GM23338 (cell line): ENCODE data around the gene SNX30. TPM values are rescaled to one million over a fixed set of nuclear protein-coding genes. Genes with fewer than 3 reads are reported as not detected.

Experiments used
- ATAC-seq: fragments of 200-7000 bp; cut with Tn5 transposase; 3 replicates; pipeline ENCODE4 v1.9.1; 2020
- DNase-seq: peaks from one replicate; pipeline ENCODE4 v3.0.0-alpha.2; 2015; ENCODE audit warnings: low spot score
- H2AFZ ChIP-seq: fragments of 200-600 bp; sonication (generic); 2 replicates; pipeline ENCODE4 v1.8.0; 2016; ENCODE audit warnings: antibody characterized with exemption, mild to moderate bottlenecking, moderate library complexity
- H3F3A ChIP-seq: fragments of 200-600 bp; sonication (generic); replicated peaks from 2 replicates; pipeline ENCODE4 v1.8.0; 2017; ENCODE audit warnings: antibody characterized with exemption, mixed run types, low read depth
- H3K27ac ChIP-seq: fragments of 200-600 bp; sonication (generic); 2 replicates; pipeline ENCODE4 v1.6.1; 2016; ENCODE audit warnings: low read depth
- H3K27me3 ChIP-seq: fragments of 200-600 bp; sonication (generic); 2 replicates; pipeline ENCODE4 v1.8.0; 2016; ENCODE audit warnings: mild to moderate bottlenecking, mixed run types, moderate library complexity; ENCODE audit not compliant: insufficient read depth
- H3K36me3 ChIP-seq: fragments of 200-600 bp; sonication (generic); 2 replicates; pipeline ENCODE4 v1.8.0; 2016; ENCODE audit warnings: mild to moderate bottlenecking; ENCODE audit not compliant: insufficient read depth
- H3K4me1 ChIP-seq: fragments of 200-600 bp; sonication (generic); 2 replicates; pipeline ENCODE4 v1.8.0; 2016; ENCODE audit warnings: mild to moderate bottlenecking, moderate library complexity; ENCODE audit not compliant: insufficient read depth
- H3K4me2 ChIP-seq: fragments of 200-600 bp; sonication (generic); 2 replicates; pipeline ENCODE4 v1.7.1; 2017; ENCODE audit warnings: mixed run types
- H3K4me3 ChIP-seq: fragments of 200-600 bp; sonication (generic); 2 replicates; pipeline ENCODE4 v1.6.1; 2016; ENCODE audit warnings: mixed run types
- H3K79me2 ChIP-seq: fragments of 200-600 bp; sonication (generic); replicated peaks from 2 replicates; pipeline ENCODE4 v1.8.0; 2017; ENCODE audit warnings: mild to moderate bottlenecking; ENCODE audit not compliant: insufficient read depth
- H3K9me2 ChIP-seq: fragments of 200-600 bp; sonication (generic); 2 replicates; pipeline ENCODE4 v1.8.0; 2017; ENCODE audit not compliant: insufficient read depth
- H4K20me1 ChIP-seq: fragments of 200-600 bp; sonication (generic); replicated peaks from 2 replicates; pipeline ENCODE4 v1.8.0; 2017; ENCODE audit warnings: mild to moderate bottlenecking; ENCODE audit not compliant: insufficient read depth
- H3K27ac Mint-ChIP-seq: 2 replicates; pipeline ENCODE4 v1.8.0; 2020; ENCODE audit warnings: inconsistent platforms, mild to moderate bottlenecking, moderate library complexity, mixed read lengths
- H3K27me3 Mint-ChIP-seq: 3 replicates; pipeline ENCODE4 v1.8.0; 2022; ENCODE audit warnings: low read depth, mild to moderate bottlenecking, moderate library complexity, mixed read lengths, inconsistent platforms; ENCODE audit not compliant: insufficient read depth, poor library complexity
- H3K36me3 Mint-ChIP-seq: 3 replicates; pipeline ENCODE4 v1.8.0; 2021; ENCODE audit warnings: low read depth, mild to moderate bottlenecking, inconsistent platforms, moderate library complexity, mixed read lengths
- H3K4me1 Mint-ChIP-seq: 3 replicates; pipeline ENCODE4 v1.8.0; 2020; ENCODE audit warnings: mild to moderate bottlenecking, inconsistent platforms, mixed read lengths
- H3K4me3 Mint-ChIP-seq: 3 replicates; pipeline ENCODE4 v1.8.0; 2021; ENCODE audit warnings: moderate library complexity, mild to moderate bottlenecking, inconsistent platforms, mixed read lengths
- H3K9me3 Mint-ChIP-seq: 3 replicates; pipeline ENCODE4 v1.8.0; 2020; ENCODE audit warnings: moderate library complexity, mild to moderate bottlenecking, inconsistent platforms, mixed read lengths
- CREB1 ChIP-seq: fragments of 250-450 bp; sonication (Bioruptor Pico); IDR thresholded peaks from 2 replicates; pipeline ENCODE4 v1.5.0; 2020; ENCODE audit warnings: low read depth, mild to moderate bottlenecking, moderate library complexity
- EZH2 ChIP-seq: fragments of 200-600 bp; sonication (generic); IDR thresholded peaks from one replicate; pipeline ENCODE4 v1.8.0; 2017; ENCODE audit warnings: antibody characterized with exemption, mild to moderate bottlenecking, low read depth; ENCODE audit not compliant: unreplicated experiment
- ZNF331 ChIP-seq: fragments of 250-450 bp; sonication (Bioruptor Pico); IDR thresholded peaks from 2 replicates; pipeline ENCODE4 v1.5.0; 2020; ENCODE audit warnings: low read depth, mild to moderate bottlenecking, moderate library complexity
- polyA plus RNA-seq: library from polyadenylated mRNA; unstranded; fragments of >200 nt; fragmentation: Nextera tagmentation; extraction: Ambion mirVana; gene quantifications from 2 replicates; pipeline ENCODE4 v1.2.1, GENCODE V29; 2016
- total RNA-seq: library from RNA; depleted of rRNA; stranded (reverse); fragments of >200 nt; shearing (Covaris generic); gene quantifications from 2 replicates; pipeline ENCODE4 v1.2.3, GENCODE V29; 2014
- TF ChIP-seq, protein P1 (sequence below), 2 experiments: fragments of 200-600 bp in 1 of 2; sonication (generic) in 1 of 2; conservative IDR thresholded peaks; 2 replicates each; pipeline versions ENCODE4 v1.5.1 to v1.6.1; 2016 to 2017; ENCODE audit warnings: antibody characterized with exemption in 2 of 2, low read depth in 2 of 2, mild to moderate bottlenecking in 2 of 2, moderate library complexity in 1 of 2
- TF ChIP-seq, protein P2 (sequence below): IDR thresholded peaks from one replicate; pipeline ENCODE4 v1.6.1; 2018; ENCODE audit warnings: antibody characterized with exemption; ENCODE audit not compliant: unreplicated experiment

SNX30 gene
- total and polyA plus RNA-seq, 2 experiments from 2014 or later, result 2.1 to 17.8 TPM

- Histone ChIP-seq H3K27ac (no peak overlapping the region), H3K79me2 (no peaks in the 10 kb centered on the region), H4K20me1 (no peaks in the 10 kb centered on the region), H3K36me3 (no peaks in the 10 kb centered on the region), H3F3A (no peaks in the 10 kb centered on the region), H2AFZ (no peak overlapping the region), H3K4me2 (no peak overlapping the region), H3K9me2 (0 out of 2 replicates have a peak, but pooled peaks cover 4% of the 10 kb centered on the region), H3K27me3 (peaks cover 34% of the 10 kb centered on the region), H3K4me1 (no peaks in the 10 kb centered on the region), H3K4me3 (no peak overlapping the region)
- ATAC-seq (peak; percentile 66), DNase-seq (peak; percentile 87)
- Mint-ChIP-seq H3K4me3 (no peak overlapping the region), H3K36me3 (no peaks in the 10 kb centered on the region), H3K27ac (no peak overlapping the region), H3K9me3 (no peaks in the 10 kb centered on the region), H3K4me1 (peaks cover 8% of the 10 kb centered on the region; the same call in 2 of the 3 replicates), H3K27me3 (peaks cover 33% of the 10 kb centered on the region)
- TF ChIP-seq, protein P1, sequence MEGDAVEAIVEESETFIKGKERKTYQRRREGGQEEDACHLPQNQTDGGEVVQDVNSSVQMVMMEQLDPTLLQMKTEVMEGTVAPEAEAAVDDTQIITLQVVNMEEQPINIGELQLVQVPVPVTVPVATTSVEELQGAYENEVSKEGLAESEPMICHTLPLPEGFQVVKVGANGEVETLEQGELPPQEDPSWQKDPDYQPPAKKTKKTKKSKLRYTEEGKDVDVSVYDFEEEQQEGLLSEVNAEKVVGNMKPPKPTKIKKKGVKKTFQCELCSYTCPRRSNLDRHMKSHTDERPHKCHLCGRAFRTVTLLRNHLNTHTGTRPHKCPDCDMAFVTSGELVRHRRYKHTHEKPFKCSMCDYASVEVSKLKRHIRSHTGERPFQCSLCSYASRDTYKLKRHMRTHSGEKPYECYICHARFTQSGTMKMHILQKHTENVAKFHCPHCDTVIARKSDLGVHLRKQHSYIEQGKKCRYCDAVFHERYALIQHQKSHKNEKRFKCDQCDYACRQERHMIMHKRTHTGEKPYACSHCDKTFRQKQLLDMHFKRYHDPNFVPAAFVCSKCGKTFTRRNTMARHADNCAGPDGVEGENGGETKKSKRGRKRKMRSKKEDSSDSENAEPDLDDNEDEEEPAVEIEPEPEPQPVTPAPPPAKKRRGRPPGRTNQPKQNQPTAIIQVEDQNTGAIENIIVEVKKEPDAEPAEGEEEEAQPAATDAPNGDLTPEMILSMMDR (conservative IDR thresholded peaks at IDR 0.05; ENCODE audit: low read depth in 2 of 2), result peak; percentile 84 to 95
- TF ChIP-seq CREB1, result no peak
Observed at GRCh38 chr9:112887381-112887780, 136.8 kb downstream of the SNX30 start.

DNA sequence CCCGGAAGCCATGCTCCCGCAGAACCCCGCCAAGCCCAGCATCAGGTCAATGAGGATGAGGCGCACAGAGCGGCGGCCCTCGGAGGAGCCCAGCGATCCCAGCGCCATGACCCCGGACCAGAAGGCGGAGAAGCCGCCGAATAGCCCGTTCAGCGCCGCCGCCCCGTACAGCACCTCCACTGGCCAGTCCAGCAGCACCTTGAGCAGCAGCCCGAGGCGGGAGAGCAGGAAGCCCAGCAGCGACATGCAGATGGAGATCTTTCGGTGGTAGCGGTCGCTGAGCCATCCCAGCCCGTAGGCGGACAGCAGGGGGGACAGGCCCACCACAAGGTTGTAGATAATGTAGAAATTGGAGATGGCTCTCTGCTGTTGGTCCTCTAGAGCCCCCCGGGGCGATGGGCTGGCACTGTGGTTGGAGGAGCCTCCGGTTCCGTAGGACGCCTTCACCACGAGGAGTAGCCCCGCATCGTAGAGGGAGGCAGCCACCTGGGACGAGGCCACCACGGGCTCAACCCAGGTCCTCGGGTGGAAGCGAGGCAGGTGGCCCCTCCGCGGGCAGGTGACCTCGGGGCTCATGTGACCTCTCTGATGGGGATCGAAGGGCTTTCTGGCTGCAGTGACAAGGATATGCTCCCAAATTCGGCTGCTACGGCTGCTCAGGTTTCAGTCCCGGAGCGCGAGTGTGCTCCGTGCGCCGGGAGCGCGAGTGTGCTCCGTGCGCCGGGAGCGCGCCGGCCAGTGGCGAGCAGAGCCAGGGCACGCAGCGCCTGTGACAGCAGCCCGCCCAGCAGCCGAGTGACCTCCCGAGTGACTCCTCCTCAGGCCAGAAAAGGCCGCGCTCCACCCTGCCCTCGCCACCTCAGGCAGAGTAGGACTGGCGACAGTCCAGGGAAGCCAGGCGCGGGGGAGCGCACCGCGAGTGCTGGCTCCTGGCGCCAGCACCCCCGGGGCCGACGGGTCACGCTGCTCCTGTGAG is 139.8 kb downstream of the SNX30 start, which contains the start of gene SLC46A2:
Gene SLC46A2, minus strand, starts transcription at position 771 of the 976 bp plus-strand sequence. Its CDS starts 195 bp downstream, at position 576.
- Histone ChIP-seq H3K79me2 (no peaks in the 10 kb centered on the region), H3K9me2 (peaks cover 9% of the 10 kb centered on the region; the same call in 1 of the 2 replicates), H3K4me3 (peak within 1 kb of the TSS; percentile 69), H3F3A (no peaks in the 10 kb centered on the region), H3K27ac (no peak within 1 kb of the TSS), H3K36me3 (no peaks in the 10 kb centered on the region), H3K27me3 (peaks cover 37% of the 10 kb centered on the region), H4K20me1 (no peaks in the 10 kb centered on the region), H3K4me2 (peak within 1 kb of the TSS; percentile 87), H3K4me1 (no peaks in the 10 kb centered on the region; the same call in 1 of the 2 replicates), H2AFZ (peak within 1 kb of the TSS; percentile 97)
- ATAC-seq (peak; percentile 63), DNase-seq (peak; percentile 64)
- TF ChIP-seq EZH2 (peak; percentile 2), ZNF331 (CRISPR knock-in tag) (no peak)
- TF ChIP-seq, protein P1 (conservative IDR thresholded peaks at IDR 0.05; ENCODE audit: low read depth in 2 of 2), result 0 out of 4 replicates have a peak, but pooled peaks of 1 of the 2 experiments have one; percentile 1
- TF ChIP-seq, protein P2, sequence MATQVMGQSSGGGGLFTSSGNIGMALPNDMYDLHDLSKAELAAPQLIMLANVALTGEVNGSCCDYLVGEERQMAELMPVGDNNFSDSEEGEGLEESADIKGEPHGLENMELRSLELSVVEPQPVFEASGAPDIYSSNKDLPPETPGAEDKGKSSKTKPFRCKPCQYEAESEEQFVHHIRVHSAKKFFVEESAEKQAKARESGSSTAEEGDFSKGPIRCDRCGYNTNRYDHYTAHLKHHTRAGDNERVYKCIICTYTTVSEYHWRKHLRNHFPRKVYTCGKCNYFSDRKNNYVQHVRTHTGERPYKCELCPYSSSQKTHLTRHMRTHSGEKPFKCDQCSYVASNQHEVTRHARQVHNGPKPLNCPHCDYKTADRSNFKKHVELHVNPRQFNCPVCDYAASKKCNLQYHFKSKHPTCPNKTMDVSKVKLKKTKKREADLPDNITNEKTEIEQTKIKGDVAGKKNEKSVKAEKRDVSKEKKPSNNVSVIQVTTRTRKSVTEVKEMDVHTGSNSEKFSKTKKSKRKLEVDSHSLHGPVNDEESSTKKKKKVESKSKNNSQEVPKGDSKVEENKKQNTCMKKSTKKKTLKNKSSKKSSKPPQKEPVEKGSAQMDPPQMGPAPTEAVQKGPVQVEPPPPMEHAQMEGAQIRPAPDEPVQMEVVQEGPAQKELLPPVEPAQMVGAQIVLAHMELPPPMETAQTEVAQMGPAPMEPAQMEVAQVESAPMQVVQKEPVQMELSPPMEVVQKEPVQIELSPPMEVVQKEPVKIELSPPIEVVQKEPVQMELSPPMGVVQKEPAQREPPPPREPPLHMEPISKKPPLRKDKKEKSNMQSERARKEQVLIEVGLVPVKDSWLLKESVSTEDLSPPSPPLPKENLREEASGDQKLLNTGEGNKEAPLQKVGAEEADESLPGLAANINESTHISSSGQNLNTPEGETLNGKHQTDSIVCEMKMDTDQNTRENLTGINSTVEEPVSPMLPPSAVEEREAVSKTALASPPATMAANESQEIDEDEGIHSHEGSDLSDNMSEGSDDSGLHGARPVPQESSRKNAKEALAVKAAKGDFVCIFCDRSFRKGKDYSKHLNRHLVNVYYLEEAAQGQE, result no peak
- Mint-ChIP-seq H3K36me3 (no peaks in the 10 kb centered on the region), H3K4me3 (peak within 1 kb of the TSS; percentile 75), H3K27me3 (peaks cover 34% of the 10 kb centered on the region), H3K9me3 (no peaks in the 10 kb centered on the region), H3K27ac (no peak within 1 kb of the TSS), H3K4me1 (peaks cover 3% of the 10 kb centered on the region; the same call in 2 of the 3 replicates)
